ENCODE results near the gene SKAP2. TPM values are rescaled to one million over a fixed set of nuclear protein-coding genes. Genes with fewer than 3 reads are reported as not detected.

SKAP2 gene
- total RNA-seq, 4 donors from 2014 or later, result 27.5 to 45.2 (median 31.9) TPM

DNA sequence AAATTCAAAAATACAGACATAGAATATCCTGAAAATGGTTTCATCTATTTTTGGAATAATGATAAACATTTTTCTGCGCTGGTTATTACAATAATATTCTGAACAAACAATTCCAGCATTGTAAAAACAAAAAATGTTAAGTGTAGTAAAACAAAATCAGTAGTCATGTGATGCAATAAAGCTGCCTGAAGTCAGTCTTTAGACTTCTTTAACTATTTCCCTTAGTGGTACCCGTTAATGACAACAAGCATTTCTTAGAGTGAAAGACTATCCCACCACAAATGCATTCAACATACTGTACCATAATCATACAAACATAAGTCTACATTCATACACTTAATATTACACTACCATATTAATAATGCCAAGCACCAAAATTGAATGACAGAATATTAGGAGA lies 1.6 kb downstream of the SKAP2 start:
- TF ChIP-seq, protein P1, sequence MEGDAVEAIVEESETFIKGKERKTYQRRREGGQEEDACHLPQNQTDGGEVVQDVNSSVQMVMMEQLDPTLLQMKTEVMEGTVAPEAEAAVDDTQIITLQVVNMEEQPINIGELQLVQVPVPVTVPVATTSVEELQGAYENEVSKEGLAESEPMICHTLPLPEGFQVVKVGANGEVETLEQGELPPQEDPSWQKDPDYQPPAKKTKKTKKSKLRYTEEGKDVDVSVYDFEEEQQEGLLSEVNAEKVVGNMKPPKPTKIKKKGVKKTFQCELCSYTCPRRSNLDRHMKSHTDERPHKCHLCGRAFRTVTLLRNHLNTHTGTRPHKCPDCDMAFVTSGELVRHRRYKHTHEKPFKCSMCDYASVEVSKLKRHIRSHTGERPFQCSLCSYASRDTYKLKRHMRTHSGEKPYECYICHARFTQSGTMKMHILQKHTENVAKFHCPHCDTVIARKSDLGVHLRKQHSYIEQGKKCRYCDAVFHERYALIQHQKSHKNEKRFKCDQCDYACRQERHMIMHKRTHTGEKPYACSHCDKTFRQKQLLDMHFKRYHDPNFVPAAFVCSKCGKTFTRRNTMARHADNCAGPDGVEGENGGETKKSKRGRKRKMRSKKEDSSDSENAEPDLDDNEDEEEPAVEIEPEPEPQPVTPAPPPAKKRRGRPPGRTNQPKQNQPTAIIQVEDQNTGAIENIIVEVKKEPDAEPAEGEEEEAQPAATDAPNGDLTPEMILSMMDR (IDR thresholded peaks at IDR 0.05; ENCODE audit: low read depth), result no peak

DNA sequence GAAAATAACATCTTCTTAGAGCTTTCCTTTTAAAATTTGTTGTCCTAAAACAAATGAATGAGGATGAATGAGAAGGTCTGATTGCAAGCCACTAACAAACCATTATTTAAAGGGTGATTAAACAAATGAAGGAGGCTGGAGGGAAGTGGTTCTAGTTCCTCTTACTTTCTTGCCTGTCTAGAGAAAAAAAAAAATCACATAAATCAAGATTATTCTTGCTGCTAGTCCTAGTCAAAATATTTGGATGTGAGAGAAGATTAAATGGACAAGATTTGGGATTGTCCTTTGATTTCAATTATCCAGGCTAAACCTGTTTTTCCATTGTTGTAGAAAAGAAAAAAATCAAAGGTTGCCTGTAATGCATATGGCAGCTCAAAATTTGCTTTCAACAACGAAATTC lies 3.3 kb downstream of the SKAP2 start:
- TF ChIP-seq, protein P1 (IDR thresholded peaks at IDR 0.05; ENCODE audit: low read depth), result no peak

DNA sequence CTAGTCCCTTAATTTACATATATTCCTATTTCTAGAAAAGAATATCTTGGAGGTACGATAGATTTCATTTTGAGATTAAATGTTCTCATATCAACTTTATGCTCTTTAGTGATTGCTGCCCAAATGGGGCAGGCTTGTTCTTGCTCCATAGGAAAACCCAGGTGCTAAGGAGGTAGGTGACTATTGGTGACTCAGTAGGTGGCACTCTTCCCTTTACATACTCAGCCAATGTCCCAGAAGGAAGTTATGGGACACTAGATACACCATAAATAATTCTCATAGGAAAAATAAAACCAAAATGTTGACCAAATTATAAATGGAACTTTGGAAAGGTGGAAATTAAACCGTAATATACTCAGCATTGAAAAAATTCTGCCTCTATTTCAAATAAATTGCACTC lies 4.0 kb downstream of the SKAP2 start:
- TF ChIP-seq, protein P1 (IDR thresholded peaks at IDR 0.05; ENCODE audit: low read depth), result no peak

DNA sequence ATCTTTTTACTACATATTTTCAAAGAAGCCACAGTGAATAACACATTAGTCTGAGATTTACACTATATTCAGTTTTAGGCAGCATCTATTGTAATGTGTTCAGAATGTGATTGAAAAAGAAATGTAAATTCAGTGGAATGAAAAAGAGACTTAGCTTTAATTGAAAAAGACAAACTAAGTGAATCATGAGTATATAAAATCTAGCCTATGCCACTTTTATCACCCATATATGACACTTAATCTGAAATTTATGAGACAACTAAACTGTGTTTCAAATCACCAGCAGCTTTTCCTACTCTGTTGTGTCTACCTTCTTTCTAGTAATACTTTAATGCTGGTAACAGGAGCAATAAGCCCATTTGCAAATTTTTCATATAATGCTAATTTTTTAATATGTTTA lies 4.7 kb downstream of the SKAP2 start:
- TF ChIP-seq, protein P1 (IDR thresholded peaks at IDR 0.05; ENCODE audit: low read depth), result no peak

DNA sequence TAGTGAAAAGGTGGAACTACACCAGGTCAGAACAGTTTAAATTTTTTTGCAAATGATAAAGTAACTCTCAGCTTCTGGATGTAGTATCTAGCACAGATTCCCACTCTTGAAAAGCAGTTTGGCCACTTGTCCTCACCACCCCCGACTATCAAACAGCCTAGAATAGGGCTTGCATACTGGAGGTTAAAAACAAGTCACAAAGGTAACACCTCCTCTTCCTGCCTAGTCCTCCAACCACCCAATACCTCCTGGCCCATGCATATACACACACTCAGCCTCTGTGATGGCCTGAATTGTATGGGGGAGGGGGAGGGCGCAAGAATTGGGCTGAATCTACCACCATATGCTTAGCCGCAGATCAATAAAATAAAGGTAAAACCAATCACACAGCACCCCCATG lies 5.7 kb downstream of the SKAP2 start:
- TF ChIP-seq, protein P1 (IDR thresholded peaks at IDR 0.05; ENCODE audit: low read depth), result no peak

DNA sequence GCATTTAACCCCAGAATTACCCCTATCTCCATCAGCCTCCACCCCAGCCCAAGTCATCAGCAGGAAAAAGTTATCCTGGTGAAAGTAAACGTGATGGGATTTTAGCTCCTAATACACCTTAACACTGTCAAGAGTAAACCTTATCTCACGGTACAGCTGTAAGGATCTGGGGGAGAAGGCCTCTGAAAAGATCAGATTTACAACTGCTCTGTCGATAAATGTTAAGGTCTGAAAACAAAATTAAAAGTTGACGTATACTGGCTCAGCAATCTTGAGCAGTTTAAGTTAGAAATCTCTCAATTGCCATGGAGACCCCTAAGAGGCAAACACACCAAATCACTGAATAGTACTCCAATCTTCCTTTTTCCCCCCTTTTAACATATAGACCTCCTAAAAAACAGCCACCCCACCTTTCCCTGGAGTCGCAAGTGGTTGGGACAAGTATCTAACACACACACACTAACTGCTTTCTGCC lies 6.1 kb downstream of the SKAP2 start:
- TF ChIP-seq, protein P1 (IDR thresholded peaks at IDR 0.05; ENCODE audit: low read depth), result no peak

DNA sequence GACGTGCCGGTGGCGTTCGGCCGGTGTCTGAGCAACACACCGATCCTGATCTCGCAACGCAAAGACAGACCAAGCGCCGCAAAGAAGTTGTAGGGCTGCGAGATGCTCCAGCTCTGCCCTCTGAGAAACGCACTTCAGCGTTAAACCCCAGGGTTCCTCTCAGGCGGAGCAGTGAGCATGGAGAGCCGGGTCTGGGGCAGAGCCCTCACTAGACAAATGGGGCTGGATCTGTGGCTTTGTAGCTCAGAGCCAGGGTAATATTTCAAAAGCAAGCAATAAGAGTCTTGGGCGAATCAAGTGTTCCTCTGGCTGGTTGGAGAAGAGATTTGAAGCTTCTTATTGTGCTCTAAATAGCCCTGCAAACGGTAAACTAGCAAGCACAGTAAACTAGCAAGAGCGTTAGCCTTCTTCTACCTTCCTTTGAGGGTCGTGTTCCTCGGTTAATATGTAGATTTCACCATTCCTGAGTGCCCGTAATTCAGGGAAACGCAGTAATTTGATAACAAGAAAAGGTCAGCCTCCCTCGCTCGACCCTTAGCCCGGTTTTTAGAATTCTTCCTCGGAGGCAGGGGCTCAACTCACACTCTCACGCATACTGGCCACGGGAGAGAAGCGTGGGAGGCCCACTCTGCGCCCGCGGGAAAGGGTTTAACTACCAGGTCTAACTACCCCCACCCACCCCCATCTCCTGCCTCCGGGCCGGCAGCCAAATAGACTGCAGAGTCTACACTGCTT lies 6.7 kb downstream of the SKAP2 start:
- TF ChIP-seq, protein P1 (IDR thresholded peaks at IDR 0.05; ENCODE audit: low read depth), result no peak

Measured in subcutaneous adipose tissue (tissue), 4 donors.